MM.1S (cell line): ENCODE data around the gene SMIM38.

ENCODE experiments used
- CTCF ChIP-seq: fragments of 300-600 bp; sonication (generic); IDR thresholded peaks from 2 replicates; pipeline ENCODE4 v1.5.1; 2016; ENCODE audit warnings: antibody characterized with exemption, low read length, mixed read lengths
- EZH2 ChIP-seq: fragments of 300-600 bp; sonication (generic); optimal IDR thresholded peaks from 2 replicates; pipeline ENCODE3; 2017; ENCODE audit warnings: low read depth, mild to moderate bottlenecking, antibody characterized with exemption, low read length, mixed read lengths
- EZH2phosphoT487 ChIP-seq: fragments of 300-600 bp; sonication (generic); IDR thresholded peaks from 2 replicates; pipeline ENCODE4 v1.6.1; 2018; ENCODE audit warnings: antibody characterized with exemption, low read length

GRCh38 chr11:69195824-69196782, 40.4 kb downstream of the SMIM38 start:
- TF ChIP-seq CTCF: no peak
- no peak for TF ChIP-seq EZH2
- TF ChIP-seq EZH2phosphoT487: no peak
